Fibroblast of peridontal ligament (primary cell): ENCODE results near the gene SNAI3.

ENCODE experiments used
- DNase-seq: peaks from one replicate; pipeline ENCODE4 v3.0.0-alpha.2; 2010; ENCODE audit errors: extremely low read depth

SNAI3 gene

GRCh38 chr16:88705801-88706228 is 19.5 kb upstream of the SNAI3 start:
- no peak for DNase-seq

- peak; percentile 35 for DNase-seq
These were observed 18.9 kb upstream of the SNAI3 start for GRCh38 chr16:88705076-88705684.

- DNase-seq = no peak
These were observed 17.4 kb upstream of the SNAI3 start for GRCh38 chr16:88703486-88704309.

- DNase-seq = no peak
These were observed 16.3 kb upstream of the SNAI3 start for GRCh38 chr16:88702371-88703210.

DNA sequence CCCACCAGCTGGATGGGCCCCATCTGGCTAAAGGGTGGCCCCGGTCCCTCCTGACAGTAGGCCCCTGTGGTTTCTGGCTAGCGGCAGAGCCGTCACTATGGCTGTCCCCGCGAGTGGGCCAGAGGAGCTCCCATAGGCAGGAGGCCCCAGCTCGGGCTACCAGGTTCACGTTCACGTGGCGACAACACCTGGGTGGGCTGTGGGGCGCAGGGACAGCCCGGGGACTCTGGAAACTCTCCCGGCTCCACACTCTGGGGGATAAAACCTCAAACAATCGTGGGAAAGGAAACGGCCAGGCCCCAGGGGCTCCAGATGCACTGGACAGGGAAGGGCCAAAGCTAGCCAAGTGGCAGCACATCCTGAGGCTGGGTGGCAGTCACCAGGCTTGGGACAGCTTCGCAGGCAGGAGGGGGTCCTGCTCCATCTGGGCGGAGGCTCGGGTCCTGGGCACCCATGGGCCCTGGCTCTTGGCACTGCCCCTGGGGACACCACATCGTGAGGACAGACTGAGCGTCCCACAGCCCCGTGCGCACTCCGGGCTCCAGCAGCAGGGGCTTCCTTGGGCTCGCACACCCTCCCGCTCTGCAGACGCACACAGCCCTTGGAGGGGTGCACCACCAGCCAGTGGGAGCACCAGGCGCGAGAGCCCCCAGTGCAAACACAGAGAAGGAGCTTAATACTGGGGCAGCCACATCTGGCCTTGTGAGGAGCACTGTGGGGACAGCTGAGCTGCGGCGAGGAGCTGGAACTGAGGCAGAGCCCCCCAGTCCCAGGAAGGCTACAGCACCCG is 15.5 kb upstream of the SNAI3 start:
- DNase-seq = no peak

GRCh38 chr16:88700636-88701482 is 14.6 kb upstream of the SNAI3 start:
- DNase-seq = peak; percentile 43

DNA sequence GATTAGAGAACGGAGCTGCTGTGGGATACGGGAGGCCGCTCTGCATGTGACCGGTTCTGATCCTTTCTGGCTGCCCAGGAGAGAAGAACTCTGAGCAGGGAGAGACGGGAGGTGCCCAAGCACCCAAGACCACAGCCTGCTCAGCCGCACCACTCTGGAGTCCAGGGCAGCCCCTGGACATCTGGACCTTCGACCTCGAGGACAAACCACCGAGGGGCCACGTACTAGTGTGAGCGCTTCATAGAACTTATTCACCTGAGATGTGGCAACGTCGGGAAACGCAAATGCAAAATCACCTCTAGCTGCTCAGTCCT is 14.0 kb upstream of the SNAI3 start:
- no peak for DNase-seq

GRCh38 chr16:88699180-88699579 is 12.9 kb upstream of the SNAI3 start:
- DNase-seq = no peak

GRCh38 chr16:88698646-88699045 is 12.3 kb upstream of the SNAI3 start:
- DNase-seq = no peak

DNA sequence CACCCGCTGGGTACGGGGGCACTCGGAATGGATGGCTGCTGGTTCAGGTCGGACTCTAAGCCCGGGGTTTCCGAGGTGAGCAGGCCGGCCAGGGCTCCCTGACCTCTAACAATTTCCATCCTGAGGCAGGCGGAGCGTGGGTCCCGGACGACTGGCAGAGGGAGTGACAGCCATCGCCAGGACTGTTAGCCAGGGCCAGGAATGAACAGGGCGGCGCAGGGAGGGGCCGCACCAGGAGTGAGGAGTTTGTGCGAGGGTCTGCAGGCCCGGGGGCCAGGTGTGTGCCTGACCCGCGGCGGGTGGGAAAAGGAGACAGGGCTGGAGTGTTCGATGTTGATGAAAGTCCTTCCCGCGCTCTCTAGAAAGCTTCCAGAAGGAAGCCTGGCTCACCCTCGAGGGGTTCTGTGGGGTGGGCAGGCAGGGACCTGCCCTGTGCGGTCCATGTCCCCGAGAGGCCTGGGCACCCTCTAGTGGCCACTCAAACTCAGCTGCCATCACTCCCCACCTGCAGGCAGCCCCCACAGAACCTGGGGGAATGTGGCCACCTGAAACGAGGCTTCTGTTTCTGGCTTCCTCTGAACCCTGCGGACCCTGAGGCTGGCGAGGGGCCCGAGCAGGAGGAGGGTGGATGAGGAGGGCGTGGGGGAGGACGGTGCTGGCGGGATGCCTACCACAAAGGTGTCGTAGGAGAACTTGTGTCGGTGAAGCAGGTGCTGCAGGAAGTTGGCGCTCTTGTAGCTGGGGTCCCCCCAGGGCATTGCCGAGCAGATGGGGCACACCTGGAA is 11.7 kb upstream of the SNAI3 start:
- DNase-seq = no peak

- no peak for DNase-seq
These were observed 11.0 kb upstream of the SNAI3 start for GRCh38 chr16:88697116-88697830.

DNA sequence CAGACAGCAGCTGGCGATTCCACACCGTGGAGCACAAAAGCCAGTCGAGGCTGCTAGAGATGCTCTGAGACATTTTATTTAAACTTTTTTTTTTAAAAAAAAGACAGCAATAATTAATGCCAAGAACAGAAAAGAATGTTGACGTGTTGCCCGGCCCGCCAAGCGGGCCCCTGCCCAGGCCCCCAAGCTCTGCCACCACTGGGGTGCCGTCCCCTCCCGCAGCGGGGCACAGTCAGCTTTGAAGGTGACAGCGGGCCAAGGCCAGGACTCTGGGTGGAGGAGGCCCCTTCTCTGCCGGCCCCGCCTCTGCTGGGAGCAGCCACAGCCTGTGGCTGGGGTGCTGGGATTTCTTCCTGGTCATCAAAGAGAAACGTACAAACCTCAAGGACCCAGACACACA is 10.1 kb upstream of the SNAI3 start:
- DNase-seq = no peak

- DNase-seq = no peak
These were observed 9.4 kb upstream of the SNAI3 start for GRCh38 chr16:88695753-88696152.

GRCh38 chr16:88695218-88695617 is 8.9 kb upstream of the SNAI3 start:
- no peak for DNase-seq

DNA sequence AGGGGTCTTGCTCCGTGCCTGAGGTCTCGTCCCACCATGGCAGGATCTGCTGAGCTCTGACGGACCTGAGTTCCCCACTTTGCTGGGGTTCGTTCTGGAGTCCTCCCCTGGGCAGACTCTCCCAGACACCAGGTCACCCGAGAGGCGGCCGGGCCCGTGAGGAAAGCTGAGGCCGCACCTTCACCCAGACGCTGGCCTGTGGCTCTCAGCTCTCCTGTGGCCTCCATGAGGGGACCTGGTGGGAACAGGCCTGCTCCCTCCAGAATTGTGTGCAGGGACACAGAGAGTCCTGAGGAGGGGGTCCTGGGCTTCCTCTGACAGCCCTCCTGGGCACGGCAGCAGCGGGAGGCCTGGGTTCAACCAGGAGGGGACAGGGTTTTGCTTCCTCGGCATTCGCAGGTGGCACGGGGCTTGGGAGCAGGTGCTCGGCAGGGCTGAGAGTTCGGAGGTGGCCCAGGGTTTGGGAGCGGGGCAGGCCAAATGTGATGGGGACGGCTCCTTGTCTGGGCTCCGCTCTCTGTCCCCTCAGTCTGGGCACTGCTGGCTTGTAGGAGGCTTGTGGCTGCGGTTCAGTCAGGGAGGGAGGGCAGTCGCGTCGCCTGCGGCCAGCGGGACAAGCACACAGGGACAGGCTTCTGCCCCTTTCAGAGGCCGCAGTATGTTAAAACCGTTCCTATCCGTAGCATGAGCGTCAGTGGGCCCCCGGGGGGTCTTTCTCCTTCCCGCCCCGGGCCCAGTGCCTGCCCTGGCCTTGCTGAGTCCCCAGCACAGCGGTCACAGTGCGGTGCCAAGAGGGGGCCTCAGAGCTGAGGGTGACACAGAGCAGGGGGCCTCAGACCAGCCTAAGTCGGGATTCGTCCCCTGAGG is 8.1 kb upstream of the SNAI3 start:
- DNase-seq = no peak

GRCh38 chr16:88693420-88694177 is 7.3 kb upstream of the SNAI3 start:
- DNase-seq = no peak

- DNase-seq = no peak
These were observed 6.6 kb upstream of the SNAI3 start for GRCh38 chr16:88692861-88693260.
